Stomach (tissue), 9 donors: ENCODE results near the gene LSMEM2. TPM values are rescaled to one million over a fixed set of nuclear protein-coding genes. Genes with fewer than 3 reads are reported as not detected.
"Not testable (repeated sequence)": the region's sequence is repeated elsewhere in the genome, so short reads cannot be mapped to it uniquely, and the experiment has no call there.

Source experiments
- DNase-seq, 2 donors: peaks; one replicate each; pipeline versions ENCODE4 v3.0.0 to v3.0.0-alpha.2; 2013 to 2019
- H3K27ac ChIP-seq, 5 donors: fragments of 200-600 bp in 4 of 5; sonication (generic) in 4 of 5; one replicate each; pipeline ENCODE4 v1.5.1; 2013 to 2019; ENCODE audit warnings: mild to moderate bottlenecking in 1 of 5, moderate library complexity in 1 of 5
- H3K27me3 ChIP-seq, 3 donors: fragments of 200-600 bp; sonication (generic); one replicate each; pipeline ENCODE4 v1.5.1; 2017 to 2019; ENCODE audit warnings: mixed run types in 1 of 3
- H3K36me3 ChIP-seq, 4 donors: fragments of 200-600 bp; sonication (generic); 1 replicate in 3 of 4; 2 replicates in 1 of 4; pipeline ENCODE4 v1.5.1; 2016 to 2019
- H3K4me1 ChIP-seq, 4 donors: fragments of 200-600 bp; sonication (generic); one replicate each; pipeline ENCODE4 v1.5.1; 2016 to 2019
- H3K4me3 ChIP-seq, 4 donors: fragments of 200-600 bp; sonication (generic) in 3 of 4; one replicate each; pipeline ENCODE4 v1.5.1; 2016 to 2019; ENCODE audit warnings: mild to moderate bottlenecking in 1 of 4
- H3K9me3 ChIP-seq, 4 donors: fragments of 200-600 bp; sonication (generic); one replicate each; pipeline ENCODE4 v1.5.1; 2016 to 2019
- EP300 ChIP-seq: sonication (generic); formaldehyde crosslinking; IDR thresholded peaks from one replicate; pipeline ENCODE4 v1.6.1; 2017; ENCODE audit warnings: antibody characterized with exemption
- POLR2A ChIP-seq, 4 donors: fragments of 450-650 bp; IDR thresholded peaks; one replicate each; pipeline ENCODE4 v1.6.1; 2016; ENCODE audit warnings: antibody characterized with exemption in 4 of 4, control low read depth in 2 of 4, mild to moderate bottlenecking in 1 of 4, moderate library complexity in 1 of 4
- POLR2AphosphoS5 ChIP-seq, 3 donors: sonication (generic); formaldehyde crosslinking; IDR thresholded peaks; one replicate each; pipeline ENCODE4 v1.6.1; 2016; ENCODE audit warnings: antibody characterized with exemption in 3 of 3
- WGBS, 5 donors: extraction: QIAGEN DNeasy Blood & Tissue Kit in 3 of 5; methylation state at CpG; one replicate each; pipeline versions ENCODE4 v1.1.5 to v1.1.7; 2013 to 2018; 5-methylcytosine and 5-hydroxymethylcytosine counted together
- intact Hi-C: fragments of 100-400 bp; cut with DNase I; formaldehyde crosslinking; loops from one replicate; pipeline ENCODE4 v1.15.1; 2023; ENCODE audit warnings: low total_unique reads
- polyA plus RNA-seq, 3 donors: library from polyadenylated mRNA; stranded (reverse); fragments of 200-250 nt; gene quantifications; one replicate each; pipeline ENCODE4 v1.2.3, GENCODE V29; 2013
- total RNA-seq, 5 donors: library from RNA; depleted of rRNA; stranded (reverse); fragments of >200 nt; gene quantifications; one replicate each; pipeline versions ENCODE4 v1.1.0 to v1.2.3, GENCODE V29; 2014 to 2016
- TF ChIP-seq, protein P1 (sequence below), 7 experiments: fragments of 450-650 bp in 4 of 7; fragments of 200-600 bp in 3 of 7; sonication (generic) in 3 of 7; IDR thresholded peaks; one replicate each; pipeline ENCODE4 v1.5.1; 2016 to 2019; ENCODE audit warnings: antibody characterized with exemption in 7 of 7, control low read depth in 2 of 7, mild to moderate bottlenecking in 1 of 7
- donor health status: healthy with polysubstance abuse.
- donor health status: Bipolar disorder and iron deficiency.
- donor health status: healthy.

Gene LSMEM2
- total and polyA plus RNA-seq, 8 donors = 0.31 to 0.58 TPM; not detected in 6

DNA sequence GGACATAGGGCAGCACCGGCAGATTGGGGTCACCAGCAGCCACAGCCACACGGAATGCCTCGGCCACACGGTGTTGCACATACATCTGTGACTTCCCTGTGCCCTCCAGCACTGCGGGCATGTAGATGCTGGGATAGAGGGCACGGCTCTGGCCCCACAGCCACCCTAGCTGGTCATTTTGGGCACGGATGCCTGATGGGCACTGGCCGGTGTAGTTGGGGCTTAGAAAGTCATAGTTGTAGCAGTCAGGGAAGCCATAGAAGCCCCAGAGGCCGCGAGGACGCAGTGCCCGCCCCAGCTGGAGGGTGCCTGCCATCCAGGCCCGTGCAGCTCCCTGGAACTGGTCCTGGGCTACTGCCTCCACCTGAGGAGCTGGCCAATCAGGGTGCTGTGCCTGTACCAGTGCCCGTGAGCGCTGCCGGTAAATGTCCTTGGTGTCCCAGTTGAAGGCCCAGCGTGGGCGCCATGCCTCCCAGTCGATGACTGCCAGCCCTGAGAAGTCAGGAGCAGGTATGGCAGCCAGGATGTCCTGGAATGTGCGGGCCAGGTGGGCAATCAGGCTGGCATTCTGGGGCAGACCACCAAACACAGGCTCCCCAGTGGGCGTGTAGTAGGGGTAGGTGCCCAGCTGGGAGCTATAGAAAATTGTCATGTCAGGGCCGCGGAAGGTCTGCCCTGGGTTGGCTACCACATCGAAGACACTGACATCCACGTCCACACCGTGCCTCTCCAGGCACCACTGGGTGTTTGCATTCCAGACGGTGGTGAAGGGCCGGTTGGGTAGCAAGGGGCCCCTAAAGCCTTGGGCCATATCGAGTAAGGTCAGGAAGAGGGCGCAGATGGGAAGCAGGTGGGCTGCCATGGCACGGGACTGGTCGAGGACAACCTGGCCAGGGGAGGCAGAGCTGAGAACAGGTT, 23.5 kb downstream of the LSMEM2 start:
- TF ChIP-seq POLR2AphosphoS5 (IDR thresholded peaks at IDR 0.05) (no peak), EP300 (no peak), POLR2A (IDR thresholded peaks at IDR 0.05) (no peak)
- TF ChIP-seq, protein P1, sequence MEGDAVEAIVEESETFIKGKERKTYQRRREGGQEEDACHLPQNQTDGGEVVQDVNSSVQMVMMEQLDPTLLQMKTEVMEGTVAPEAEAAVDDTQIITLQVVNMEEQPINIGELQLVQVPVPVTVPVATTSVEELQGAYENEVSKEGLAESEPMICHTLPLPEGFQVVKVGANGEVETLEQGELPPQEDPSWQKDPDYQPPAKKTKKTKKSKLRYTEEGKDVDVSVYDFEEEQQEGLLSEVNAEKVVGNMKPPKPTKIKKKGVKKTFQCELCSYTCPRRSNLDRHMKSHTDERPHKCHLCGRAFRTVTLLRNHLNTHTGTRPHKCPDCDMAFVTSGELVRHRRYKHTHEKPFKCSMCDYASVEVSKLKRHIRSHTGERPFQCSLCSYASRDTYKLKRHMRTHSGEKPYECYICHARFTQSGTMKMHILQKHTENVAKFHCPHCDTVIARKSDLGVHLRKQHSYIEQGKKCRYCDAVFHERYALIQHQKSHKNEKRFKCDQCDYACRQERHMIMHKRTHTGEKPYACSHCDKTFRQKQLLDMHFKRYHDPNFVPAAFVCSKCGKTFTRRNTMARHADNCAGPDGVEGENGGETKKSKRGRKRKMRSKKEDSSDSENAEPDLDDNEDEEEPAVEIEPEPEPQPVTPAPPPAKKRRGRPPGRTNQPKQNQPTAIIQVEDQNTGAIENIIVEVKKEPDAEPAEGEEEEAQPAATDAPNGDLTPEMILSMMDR (IDR thresholded peaks at IDR 0.05) = no peak
- peak in 1 of 2 donors; percentile 13 for DNase-seq
- H3K27ac ChIP-seq = peak overlapping the region; percentile 64 to 96 (median 85)
- H3K27me3 ChIP-seq = no peaks in the 10 kb centered on the region
- peak overlapping the region; percentile 19 to 36 (median 27) for H3K4me3 ChIP-seq
- intact Hi-C loops = no loop called here
- WGBS, 5 donors = 79 to 88% (median 86%) methylated on average over 23 to 32 of the region's 32 CpGs
- H3K4me1 ChIP-seq = peaks cover 37 to 61% (median 56%) of the 10 kb centered on the region in 4 donors
- peaks cover 0 to 2% (median 0%) of the 10 kb centered on the region in 4 donors for H3K36me3 ChIP-seq
- no peaks in the 10 kb centered on the region for H3K9me3 ChIP-seq

DNA sequence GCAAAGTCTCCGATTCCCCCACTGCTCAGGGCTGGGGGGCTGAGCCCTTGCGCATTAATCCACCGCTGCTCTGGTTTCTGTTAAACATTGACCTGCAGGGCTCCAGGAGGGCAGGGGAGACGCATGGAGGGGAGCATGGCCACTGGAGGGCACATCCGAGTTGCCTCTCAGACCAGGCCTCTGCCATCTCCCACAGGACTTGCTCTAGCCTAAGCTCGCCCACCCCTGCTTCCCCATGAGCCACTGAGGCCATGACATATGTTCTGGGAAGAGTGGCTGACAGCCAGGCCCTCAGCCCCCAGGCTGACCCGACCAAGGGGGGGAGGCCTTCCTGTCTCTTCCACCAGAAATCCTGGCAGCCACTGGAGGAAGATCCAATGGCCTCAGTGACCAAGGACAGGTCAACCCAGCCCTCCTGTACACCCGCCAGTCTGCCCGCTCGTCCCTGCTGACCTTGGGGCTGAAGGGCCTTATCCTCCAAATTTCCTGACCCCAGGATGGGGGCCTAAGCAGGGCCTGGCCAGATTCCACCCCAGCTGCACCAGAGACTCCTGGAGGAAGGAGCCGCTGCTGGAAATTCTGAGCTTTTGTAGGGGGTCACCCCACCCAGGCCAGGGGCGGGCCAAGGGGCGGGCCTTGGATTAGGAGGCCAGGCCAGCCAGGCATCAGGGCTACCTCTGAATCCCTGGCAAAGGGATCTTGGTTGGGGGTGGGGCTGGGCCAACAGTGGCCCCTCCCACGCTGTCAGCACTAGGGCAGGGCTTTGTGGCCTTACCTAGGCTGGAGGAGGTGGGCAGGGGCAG, 24.3 kb downstream of the LSMEM2 start, which contains the start of gene HYAL1:
HYAL1 (minus strand) TSS at position 562 of the 803 bp plus-strand sequence. CDS start 618 bp downstream, outside the sequence.
- DNase-seq = peak; percentile 78 to 86
- 35 to 53% (median 41%) methylated on average over 11 to 14 of the region's 14 CpGs for WGBS, 5 donors
- Histone ChIP-seq H3K4me3 (peak within 1 kb of the TSS; percentile 19 to 36 (median 27)), H3K9me3 (no peaks in the 10 kb centered on the region), H3K27ac (peak within 1 kb of the TSS; percentile 64 to 96 (median 85)), H3K27me3 (no peaks in the 10 kb centered on the region), H3K4me1 (peaks cover 32 to 53% (median 49%) of the 10 kb centered on the region in 4 donors), H3K36me3 (no peaks in the 10 kb centered on the region)
- TF ChIP-seq POLR2A (IDR thresholded peaks at IDR 0.05) = no peak
- TF ChIP-seq, protein P1 (IDR thresholded peaks at IDR 0.05) = peak in 1 of 7 experiments; percentile 21
- peak; percentile 28 to 52 (median 47) for TF ChIP-seq POLR2AphosphoS5 (IDR thresholded peaks at IDR 0.05)
- intact Hi-C loops = no loop called here

GRCh38 chr3:50304601-50305000, 25.7 kb downstream of the LSMEM2 start:
- Histone ChIP-seq H3K4me3 (no peak overlapping the region), H3K4me1 (peaks cover 25 to 47% (median 42%) of the 10 kb centered on the region in 4 donors), H3K36me3 (peaks cover 0 to 6% (median 0%) of the 10 kb centered on the region in 4 donors), H3K27ac (no peak overlapping the region), H3K9me3 (no peaks in the 10 kb centered on the region), H3K27me3 (no peaks in the 10 kb centered on the region)
- no peak for TF ChIP-seq POLR2AphosphoS5 (IDR thresholded peaks at IDR 0.05)
- no peak for TF ChIP-seq EP300
- TF ChIP-seq, protein P1 (IDR thresholded peaks at IDR 0.05) = no peak
- TF ChIP-seq POLR2A (IDR thresholded peaks at IDR 0.05) = no peak
- DNase-seq = peak in 1 of 2 donors; percentile 5
- intact Hi-C loops = no loop called here

GRCh38 chr3:50312041-50312440, 33.2 kb downstream of the LSMEM2 start:
- WGBS, 5 donors = 85 to 95% (median 91%) methylated on average over 11 to 32 of the region's 32 CpGs; no CpG with 5 or more reads in 1 of the 5 donors
- H3K9me3 ChIP-seq, H3K4me3 ChIP-seq, H3K27me3 ChIP-seq, intact Hi-C loops, DNase-seq: not testable (repeated sequence)
- H3K27ac ChIP-seq = peak overlapping the region in 2 of 5 donors; percentile 46
- H3K4me1 ChIP-seq = peaks cover 16 to 42% (median 32%) of the 10 kb centered on the region in 4 donors
- peaks cover 3 to 28% (median 20%) of the 10 kb centered on the region in 4 donors for H3K36me3 ChIP-seq
